ENCODE results near the gene TINAG.

- TF ChIP-seq CTCF (IDR thresholded peaks at IDR 0.05): no peak
- no peak for TF ChIP-seq POLR2A (IDR thresholded peaks at IDR 0.05)
Measured at GRCh38 chr6:54274383-54274782, 33.9 kb upstream of the TINAG start.

Measured in esophagus squamous epithelium (tissue), 4 donors.